Hepatocyte (in vitro differentiated cells): ENCODE data around the gene OGG1.

Experiments used
- CTCF ChIP-seq: fragments of 200-600 bp; sonication (generic); IDR thresholded peaks from 2 replicates; pipeline ENCODE4 v1.5.1; 2016; ENCODE audit warnings: antibody characterized with exemption, mild to moderate bottlenecking; ENCODE audit not compliant: poor library complexity
- EZH2phosphoT487 ChIP-seq: fragments of 200-600 bp; sonication (generic); IDR thresholded peaks from one replicate; pipeline ENCODE4 v1.6.1; 2018; ENCODE audit warnings: antibody characterized with exemption, mild to moderate bottlenecking, low read depth, moderate library complexity; ENCODE audit not compliant: unreplicated experiment, severe bottlenecking

- TF ChIP-seq EZH2phosphoT487 = no peak
- no peak for TF ChIP-seq CTCF
These were observed 5.6 kb upstream of the OGG1 start for GRCh38 chr3:9744162-9744561.
